Nephron progenitor cell (in vitro differentiated cells): ENCODE results near the gene C5orf24.
"Not testable (repeated sequence)": the region's sequence is repeated elsewhere in the genome, so short reads cannot be mapped to it uniquely, and the experiment has no call there.

Experiments
- DNase-seq: peaks from one replicate; pipeline ENCODE4 v3.0.0; 2021
- H3K27ac Mint-ChIP-seq: 2 replicates; pipeline ENCODE4 v1.8.0; 2021; ENCODE audit warnings: mild to moderate bottlenecking, moderate library complexity, mixed read lengths
- H3K27me3 Mint-ChIP-seq: 2 replicates; pipeline ENCODE4 v1.8.0; 2021; ENCODE audit warnings: mild to moderate bottlenecking, low read depth, mixed read lengths; ENCODE audit not compliant: poor library complexity
- H3K36me3 Mint-ChIP-seq: 2 replicates; pipeline ENCODE4 v1.8.0; 2021; ENCODE audit warnings: low read depth, mixed read lengths
- H3K4me1 Mint-ChIP-seq: 2 replicates; pipeline ENCODE4 v1.8.0; 2021; ENCODE audit warnings: mixed read lengths
- H3K4me3 Mint-ChIP-seq: 2 replicates; pipeline ENCODE4 v1.8.0; 2021; ENCODE audit warnings: mild to moderate bottlenecking, moderate library complexity, mixed read lengths
- H3K9me3 Mint-ChIP-seq: 2 replicates; pipeline ENCODE4 v1.8.0; 2021; ENCODE audit warnings: mild to moderate bottlenecking, moderate library complexity, mixed read lengths
- CTCF ChIP-seq: fragments of 200-600 bp; sonication (generic); IDR thresholded peaks from 2 replicates; pipeline ENCODE4 v1.5.0; 2021; ENCODE audit warnings: antibody characterized with exemption

Gene C5orf24

GRCh38 chr5:134846641-134846960, 833 bp downstream of the C5orf24 start:
- no peaks in the 10 kb centered on the region for H3K9me3 Mint-ChIP-seq
- peak overlapping the region; percentile 95 for H3K27ac Mint-ChIP-seq
- DNase-seq: no peak
- H3K36me3 Mint-ChIP-seq: peaks cover 45% of the 10 kb centered on the region
- H3K4me3 Mint-ChIP-seq: peak overlapping the region; percentile 93
- H3K27me3 Mint-ChIP-seq: no peaks in the 10 kb centered on the region
- TF ChIP-seq CTCF: no peak
- peaks cover 22% of the 10 kb centered on the region for H3K4me1 Mint-ChIP-seq

GRCh38 chr5:134849434-134849933, 3.7 kb downstream of the C5orf24 start:
- H3K4me1 Mint-ChIP-seq: peaks cover 21% of the 10 kb centered on the region
- H3K4me3 Mint-ChIP-seq: not testable (repeated sequence)

GRCh38 chr5:134851307-134851923, 5.6 kb downstream of the C5orf24 start:
- Mint-ChIP-seq H3K36me3 (peaks cover 69% of the 10 kb centered on the region), H3K4me1 (peaks cover 12% of the 10 kb centered on the region), H3K27ac (no peak overlapping the region), H3K27me3 (no peaks in the 10 kb centered on the region), H3K4me3 (no peak overlapping the region), H3K9me3 (no peaks in the 10 kb centered on the region)
- TF ChIP-seq CTCF: peak; percentile 19
- DNase-seq: no peak

More at GRCh38 chr5:134849434-134849933, 3.7 kb downstream of the C5orf24 start:
- H3K27ac Mint-ChIP-seq, H3K27me3 Mint-ChIP-seq, H3K9me3 Mint-ChIP-seq, DNase-seq: not testable (repeated sequence)
- peaks cover 62% of the 10 kb centered on the region for H3K36me3 Mint-ChIP-seq

GRCh38 chr5:134856465-134856864, 10.7 kb downstream of the C5orf24 start:
- H3K36me3 Mint-ChIP-seq: peaks cover 74% of the 10 kb centered on the region
- not testable (repeated sequence) for DNase-seq, H3K27ac Mint-ChIP-seq, H3K27me3 Mint-ChIP-seq, H3K4me3 Mint-ChIP-seq, H3K9me3 Mint-ChIP-seq, H3K4me1 Mint-ChIP-seq

- Mint-ChIP-seq H3K36me3 (peaks cover 70% of the 10 kb centered on the region), H3K27me3 (no peaks in the 10 kb centered on the region), H3K27ac (no peak overlapping the region), H3K4me3 (no peak overlapping the region), H3K4me1 (no peaks in the 10 kb centered on the region), H3K9me3 (no peaks in the 10 kb centered on the region)
- TF ChIP-seq CTCF: no peak
- DNase-seq: no peak
Measured at GRCh38 chr5:134857401-134857800, 11.6 kb downstream of the C5orf24 start.

GRCh38 chr5:134864707-134865106, 18.9 kb downstream of the C5orf24 start:
- Mint-ChIP-seq H3K4me1 (peaks cover 8% of the 10 kb centered on the region), H3K4me3 (no peak overlapping the region), H3K27me3 (no peaks in the 10 kb centered on the region), H3K27ac (peak overlapping the region; percentile 39), H3K36me3 (peaks cover 31% of the 10 kb centered on the region), H3K9me3 (no peaks in the 10 kb centered on the region)
- DNase-seq: no peak
- no peak for TF ChIP-seq CTCF

GRCh38 chr5:134873494-134873893, 27.7 kb downstream of the C5orf24 start:
- Mint-ChIP-seq H3K4me1 (peaks cover 27% of the 10 kb centered on the region), H3K9me3 (no peaks in the 10 kb centered on the region), H3K36me3 (peaks cover 11% of the 10 kb centered on the region), H3K4me3 (no peak overlapping the region), H3K27ac (no peak overlapping the region), H3K27me3 (peaks cover 6% of the 10 kb centered on the region)
- DNase-seq: no peak
- no peak for TF ChIP-seq CTCF
